H1 (cell line): ENCODE data around the gene ANXA1. TPM values are rescaled to one million over a fixed set of nuclear protein-coding genes. Genes with fewer than 3 reads are reported as not detected.

Experiments
- CTCF ChIA-PET: fragments of 300-600 bp; sonication (Branson Sonifier 250); formaldehyde crosslinking; loops from one replicate; lab custom pipeline; 2021; ENCODE audit not compliant: partially characterized antibody; lab: Charles Lee
- POLR2A ChIA-PET: fragments of 300-600 bp; sonication (Branson Sonifier 250); formaldehyde crosslinking; loops from one replicate; lab custom pipeline; 2021; ENCODE audit warnings: inconsistent platforms; ENCODE audit not compliant: partially characterized antibody; lab: Charles Lee
- DNase-seq, 2 experiments: peaks; one replicate each; pipeline versions ENCODE4 v3.0.0 to v3.0.0-alpha.2; 2010 to 2022; ENCODE audit warnings: low spot score in 2 of 2, low read depth in 1 of 2, mixed read lengths in 1 of 2
- FAIRE-seq: peaks from 2 replicates; lab custom pipeline; 2011; peaks lifted over from hg19 to GRCh38; lab: Jason Lieb, UNC
- H2AFZ ChIP-seq: 2 replicates; pipeline ENCODE4 v1.8.1; 2012; ENCODE audit warnings: low read length, inconsistent platforms
- H2AK5ac ChIP-seq: 2 replicates; pipeline ENCODE4 v1.6.1; 2013; ENCODE audit warnings: low read depth, low read length
- H2BK120ac ChIP-seq: replicated peaks from 2 replicates; pipeline ENCODE3; 2013; ENCODE audit warnings: low read depth, low read length, inconsistent platforms
- H2BK12ac ChIP-seq: 2 replicates; pipeline ENCODE4 v1.6.1; 2013; ENCODE audit warnings: low read depth, low read length
- H2BK15ac ChIP-seq: 2 replicates; pipeline ENCODE4 v1.6.1; 2013; ENCODE audit warnings: low read length
- H2BK20ac ChIP-seq: 2 replicates; pipeline ENCODE4 v1.6.1; 2013; ENCODE audit warnings: low read length
- H2BK5ac ChIP-seq: 2 replicates; pipeline ENCODE4 v1.6.1; 2013; ENCODE audit warnings: low read depth, low read length
- H3K14ac ChIP-seq: 2 replicates; pipeline ENCODE4 v1.6.1; 2013; ENCODE audit warnings: inconsistent platforms; ENCODE audit not compliant: insufficient read length
- H3K18ac ChIP-seq: 2 replicates; pipeline ENCODE4 v1.6.1; 2013; ENCODE audit warnings: low read length; ENCODE audit errors: extremely low read depth
- H3K23ac ChIP-seq: 2 replicates; pipeline ENCODE4 v1.6.1; 2013; ENCODE audit warnings: inconsistent platforms; ENCODE audit not compliant: insufficient read length
- H3K23me2 ChIP-seq: 2 replicates; pipeline ENCODE4 v1.6.1; 2013; ENCODE audit warnings: low read depth, low read length
- H3K27ac ChIP-seq: 2 replicates; pipeline ENCODE4 v1.6.1; 2011; ENCODE audit warnings: low read depth, low read length, inconsistent platforms
- H3K27me3 ChIP-seq, 4 experiments: replicated peaks in 1 of 4; 1 replicate in 1 of 4; 2 replicates in 3 of 4; pipeline versions ENCODE4 v1.6.1 to v1.8.1; 2011 to 2013; ENCODE audit warnings: low read length in 3 of 4, mild to moderate bottlenecking in 3 of 4, inconsistent platforms in 2 of 4, mixed read lengths in 2 of 4, moderate library complexity in 1 of 4; ENCODE audit not compliant: control insufficient read depth in 3 of 4, insufficient read depth in 3 of 4; ENCODE audit errors: extremely low read depth in 1 of 4
- H3K36me3 ChIP-seq, 4 experiments: 2 replicates each; pipeline versions ENCODE4 v1.6.1 to v1.8.1; 2011 to 2013; ENCODE audit warnings: mild to moderate bottlenecking in 4 of 4, low read length in 3 of 4, moderate library complexity in 2 of 4, control low read depth in 1 of 4, inconsistent platforms in 1 of 4; ENCODE audit not compliant: insufficient read depth in 4 of 4, control insufficient read depth in 2 of 4
- H3K4ac ChIP-seq: replicated peaks from 2 replicates; pipeline ENCODE3; 2013; ENCODE audit warnings: low read length, low read depth, mixed read lengths, inconsistent platforms; ENCODE audit not compliant: insufficient read length
- H3K4me1 ChIP-seq, 4 experiments: replicated peaks in 1 of 4; 1 replicate in 1 of 4; 2 replicates in 3 of 4; pipeline versions ENCODE4 v1.6.1 to v1.8.1; 2011 to 2013; ENCODE audit warnings: low read length in 3 of 4, inconsistent platforms in 2 of 4, mixed read lengths in 1 of 4; ENCODE audit not compliant: insufficient read depth in 4 of 4, control insufficient read depth in 3 of 4
- H3K4me2 ChIP-seq, 2 experiments: 2 replicates each; pipeline versions ENCODE4 v1.6.1 to v1.8.1; 2011 to 2013; ENCODE audit warnings: low read depth in 2 of 2, low read length in 2 of 2, control low read depth in 1 of 2, inconsistent platforms in 1 of 2, mild to moderate bottlenecking in 1 of 2; ENCODE audit not compliant: insufficient read depth in 1 of 2
- H3K4me3 ChIP-seq, 4 experiments: fragments of 200-600, 300-600 bp in 1 of 4; sonication (generic), shearing (Covaris generic), sonication (Bioruptor Twin) in 1 of 4; 2 replicates each; pipeline versions ENCODE4 v1.5.1 to v1.8.1; 2011 to 2016; ENCODE audit warnings: low read length in 4 of 4, low read depth in 3 of 4, control low read depth in 2 of 4, inconsistent platforms in 2 of 4, mild to moderate bottlenecking in 2 of 4, mixed read lengths in 1 of 4, moderate library complexity in 1 of 4; ENCODE audit not compliant: insufficient read depth in 2 of 4; ENCODE audit errors: extremely low read depth in 1 of 4
- H3K56ac ChIP-seq: replicated peaks from 2 replicates; pipeline ENCODE3; 2013; ENCODE audit warnings: low read depth, mild to moderate bottlenecking, mixed read lengths, low read length, inconsistent platforms; ENCODE audit not compliant: insufficient read length
- H3K79me1 ChIP-seq: 2 replicates; pipeline ENCODE4 v1.6.1; 2013; ENCODE audit warnings: low read depth, low read length, control low read depth
- H3K79me2 ChIP-seq, 2 experiments: 2 replicates each; pipeline versions ENCODE4 v1.6.1 to v1.8.1; 2012 to 2013; ENCODE audit warnings: low read length in 2 of 2, mild to moderate bottlenecking in 2 of 2, inconsistent platforms in 1 of 2; ENCODE audit not compliant: insufficient read depth in 2 of 2, control insufficient read depth in 1 of 2
- H3K9ac ChIP-seq, 4 experiments: replicated peaks in 1 of 4; 1 replicate in 1 of 4; 2 replicates in 3 of 4; pipeline versions ENCODE4 v1.6.1 to v1.8.1; 2011 to 2013; ENCODE audit warnings: low read depth in 3 of 4, low read length in 3 of 4, control low read depth in 2 of 4, mild to moderate bottlenecking in 2 of 4, moderate library complexity in 2 of 4, inconsistent platforms in 1 of 4; ENCODE audit errors: extremely low read depth in 1 of 4
- H3K9me3 ChIP-seq, 2 experiments: 2 replicates each; pipeline versions ENCODE4 v1.6.1 to v1.8.1; 2012 to 2013; ENCODE audit warnings: mild to moderate bottlenecking in 2 of 2, moderate library complexity in 2 of 2, control low read depth in 1 of 2, inconsistent platforms in 1 of 2, low read depth in 1 of 2, low read length in 1 of 2, mixed read lengths in 1 of 2; ENCODE audit not compliant: insufficient read depth in 2 of 2
- H4K20me1 ChIP-seq, 2 experiments: replicated peaks in 1 of 2; 2 replicates each; pipeline versions ENCODE3 to v1.8.1; 2011 to 2013; ENCODE audit warnings: inconsistent platforms in 2 of 2, low read length in 2 of 2, mild to moderate bottlenecking in 1 of 2; ENCODE audit not compliant: insufficient read depth in 2 of 2, control insufficient read depth in 1 of 2
- H4K5ac ChIP-seq: 2 replicates; pipeline ENCODE4 v1.6.1; 2013; ENCODE audit warnings: low read length, low read depth, mixed read lengths, inconsistent platforms; ENCODE audit not compliant: insufficient read length
- H4K8ac ChIP-seq: 2 replicates; pipeline ENCODE4 v1.8.0; 2013; ENCODE audit warnings: mild to moderate bottlenecking, moderate library complexity, low read length, inconsistent platforms; ENCODE audit not compliant: insufficient read depth; ENCODE audit errors: extremely low read depth
- H4K91ac ChIP-seq: replicated peaks from 2 replicates; pipeline ENCODE3; 2013; ENCODE audit warnings: low read length, mixed read lengths, inconsistent platforms; ENCODE audit not compliant: insufficient read length
- BACH1 ChIP-seq: IDR thresholded peaks from 2 replicates; pipeline ENCODE4 v1.6.1; 2012; ENCODE audit warnings: low read length, improper control_type of control experiment
- TAF7 ChIP-seq: optimal IDR thresholded peaks from 2 replicates; pipeline ENCODE3; 2011; ENCODE audit warnings: low read depth, mild to moderate bottlenecking, inconsistent platforms, low read length, moderate library complexity, borderline replicate concordance
- WGBS, 2 experiments: shearing (Covaris generic) in 1 of 2; methylation state at CpG; one replicate each; pipeline versions ENCODE4 v1.1.6 to v1.1.7; 2013 to 2015; ENCODE audit warnings: low lambda C conversion rate in 2 of 2, mixed read lengths in 2 of 2, inconsistent platforms in 1 of 2, low coverage in 1 of 2, missing lambda C conversion rate in 1 of 2; ENCODE audit not compliant: insufficient replicate concordance in 2 of 2, insufficient coverage in 1 of 2, insufficient read length in 1 of 2; ENCODE audit errors: extremely low coverage in 1 of 2, missing lambda C conversion rate in 1 of 2; 5-methylcytosine and 5-hydroxymethylcytosine counted together
- polyA plus RNA-seq, 7 experiments: library from polyadenylated mRNA; depleted of rRNA in 3 of 7; stranded (reverse) in 5 of 7; unstranded in 2 of 7; fragments of >200 nt in 5 of 7; fragments of 200-250 nt in 2 of 7; gene quantifications; 1 replicate in 5 of 7; 2 replicates in 1 of 7; 4 replicates in 1 of 7; pipeline versions ENCODE4 v1.2.1 to v1.2.3, GENCODE V29; 2011 to 2013; ENCODE audit warnings: missing spikeins in 2 of 7, mixed read lengths in 2 of 7
- total RNA-seq: library from RNA; stranded (reverse); fragmentation: NEBNext Ultra II Directional; extraction: Animal tissue kit (Norgen Biotek cat#: 25700); gene quantifications from 2 replicates; pipeline ENCODE4 v1.2.1, GENCODE V29; 2021
- TF ChIP-seq, protein P1 (sequence below): IDR thresholded peaks from 2 replicates; pipeline ENCODE4 v1.6.1; 2011; ENCODE audit warnings: low read length, improper control_type of control experiment

ANXA1 gene
- total and polyA plus RNA-seq, 2 of the 8 experiments (the other 6 are each of a cell fraction or from before 2014, with no cell fraction given): 0.71 to 5.7 TPM

DNA sequence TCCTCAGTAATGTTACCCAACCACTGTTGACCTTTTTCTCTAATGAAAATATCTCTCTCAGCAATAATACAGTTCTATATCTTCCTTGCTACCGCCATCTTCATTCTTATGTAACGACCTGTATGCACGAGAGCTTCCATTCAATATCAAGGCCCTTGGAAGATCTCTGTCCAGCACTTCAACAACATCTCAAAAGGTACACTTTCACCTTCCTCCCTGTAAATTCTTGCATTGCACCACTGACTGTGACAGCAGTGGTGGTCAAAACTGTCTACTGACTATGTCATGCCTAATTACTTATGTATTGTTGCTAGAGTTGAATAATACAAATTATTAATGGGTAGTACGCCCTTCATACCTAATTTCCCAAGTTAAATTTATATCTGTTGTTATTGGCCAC, 53.3 kb downstream of the ANXA1 start:
- DNase-seq (no peak), FAIRE-seq (no peak)
- no peak overlapping the region for H3K56ac ChIP-seq
- no peak overlapping the region for H2BK120ac ChIP-seq
- no peak overlapping the region for H2BK20ac ChIP-seq
- H4K5ac ChIP-seq: no peak overlapping the region
- no peak overlapping the region for H3K4me2 ChIP-seq
- H2AFZ ChIP-seq: no peak overlapping the region
- H3K27ac ChIP-seq: no peak overlapping the region
- H3K4me3 ChIP-seq: no peak overlapping the region
- no peaks in the 10 kb centered on the region for H3K23me2 ChIP-seq
- no peak overlapping the region for H4K91ac ChIP-seq
- CTCF ChIA-PET: interaction anchor here (1.0 to 2.1 kb wide), 2 partner anchors 8 to 10 kb away, joined by 3 to 7 read pairs; no protein-coding TSS in a partner anchor
- H3K23ac ChIP-seq: no peak overlapping the region
- POLR2A ChIA-PET: no interaction called here
- no peak overlapping the region for H2BK12ac ChIP-seq
- 0 out of 7 replicates have a peak, but pooled peaks cover 0 to 4% (median 0%) of the 10 kb centered on the region in 4 experiments for H3K4me1 ChIP-seq
- H3K9ac ChIP-seq: no peak overlapping the region
- H3K18ac ChIP-seq: no peak overlapping the region
- WGBS, 2 experiments: 68% methylated on average over 4 of the region's 4 CpGs; no CpG with 5 or more reads in 1 of the 2 experiments
- H3K4ac ChIP-seq: no peak overlapping the region
- no peaks in the 10 kb centered on the region for H3K79me1 ChIP-seq
- H3K36me3 ChIP-seq: no peaks in the 10 kb centered on the region
- no peaks in the 10 kb centered on the region for H3K9me3 ChIP-seq
- no peak overlapping the region for H2AK5ac ChIP-seq
- no peaks in the 10 kb centered on the region for H3K27me3 ChIP-seq
- TF ChIP-seq TAF7 (no peak), BACH1 (no peak)
- TF ChIP-seq, protein P1, sequence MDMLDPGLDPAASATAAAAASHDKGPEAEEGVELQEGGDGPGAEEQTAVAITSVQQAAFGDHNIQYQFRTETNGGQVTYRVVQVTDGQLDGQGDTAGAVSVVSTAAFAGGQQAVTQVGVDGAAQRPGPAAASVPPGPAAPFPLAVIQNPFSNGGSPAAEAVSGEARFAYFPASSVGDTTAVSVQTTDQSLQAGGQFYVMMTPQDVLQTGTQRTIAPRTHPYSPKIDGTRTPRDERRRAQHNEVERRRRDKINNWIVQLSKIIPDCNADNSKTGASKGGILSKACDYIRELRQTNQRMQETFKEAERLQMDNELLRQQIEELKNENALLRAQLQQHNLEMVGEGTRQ: no peak
- no peaks in the 10 kb centered on the region for H3K79me2 ChIP-seq
- no peak overlapping the region for H4K8ac ChIP-seq
- H2BK15ac ChIP-seq: no peak overlapping the region
- H3K14ac ChIP-seq: no peak overlapping the region
- H2BK5ac ChIP-seq: no peak overlapping the region
- H4K20me1 ChIP-seq: no peaks in the 10 kb centered on the region
